ENCODE data around the gene HCN2. TPM values are rescaled to one million over a fixed set of nuclear protein-coding genes. Genes with fewer than 3 reads are reported as not detected.

Gene HCN2
- total RNA-seq, 1 experiment from 2014 or later = 13.1 TPM

GRCh38 chr19:572743-573518 is 16.8 kb upstream of the HCN2 start:
- DNase-seq (ENCODE audit: low spot score) = peak; percentile 61
- Histone ChIP-seq H3K36me3 (ENCODE audit: insufficient read depth, low read length, poor library complexity, severe bottlenecking) (peaks cover 4% of the 10 kb centered on the region), H3K27me3 (replicated peaks; ENCODE audit: insufficient read depth, low read depth, low read length, poor library complexity) (no peaks in the 10 kb centered on the region), H3K4me3 (ENCODE audit: low read depth, low read length, poor library complexity, severe bottlenecking) (peak overlapping the region; percentile 99), H3K27ac (ENCODE audit: low read depth, low read length, poor library complexity, severe bottlenecking) (peak overlapping the region; percentile 97), H3K9me3 (ENCODE audit: low read depth, low read length, poor library complexity, severe bottlenecking) (no peaks in the 10 kb centered on the region), H3K4me1 (ENCODE audit: insufficient read depth, low read length, poor library complexity, severe bottlenecking) (peaks cover 17% of the 10 kb centered on the region)
- ChIA-PET POLR2A (ENCODE audit: low non-redundant PET) (no interaction called here), CTCF (no interaction called here)
- BruUV-seq (replicated peaks) = TSS peak; percentile 62
- TF ChIP-seq, protein P1, sequence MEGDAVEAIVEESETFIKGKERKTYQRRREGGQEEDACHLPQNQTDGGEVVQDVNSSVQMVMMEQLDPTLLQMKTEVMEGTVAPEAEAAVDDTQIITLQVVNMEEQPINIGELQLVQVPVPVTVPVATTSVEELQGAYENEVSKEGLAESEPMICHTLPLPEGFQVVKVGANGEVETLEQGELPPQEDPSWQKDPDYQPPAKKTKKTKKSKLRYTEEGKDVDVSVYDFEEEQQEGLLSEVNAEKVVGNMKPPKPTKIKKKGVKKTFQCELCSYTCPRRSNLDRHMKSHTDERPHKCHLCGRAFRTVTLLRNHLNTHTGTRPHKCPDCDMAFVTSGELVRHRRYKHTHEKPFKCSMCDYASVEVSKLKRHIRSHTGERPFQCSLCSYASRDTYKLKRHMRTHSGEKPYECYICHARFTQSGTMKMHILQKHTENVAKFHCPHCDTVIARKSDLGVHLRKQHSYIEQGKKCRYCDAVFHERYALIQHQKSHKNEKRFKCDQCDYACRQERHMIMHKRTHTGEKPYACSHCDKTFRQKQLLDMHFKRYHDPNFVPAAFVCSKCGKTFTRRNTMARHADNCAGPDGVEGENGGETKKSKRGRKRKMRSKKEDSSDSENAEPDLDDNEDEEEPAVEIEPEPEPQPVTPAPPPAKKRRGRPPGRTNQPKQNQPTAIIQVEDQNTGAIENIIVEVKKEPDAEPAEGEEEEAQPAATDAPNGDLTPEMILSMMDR (conservative IDR thresholded peaks at IDR 0.05; ENCODE audit: low read depth, low read length) = no peak
- no peak for TF ChIP-seq EZH2 (IDR thresholded peaks at IDR 0.05; ENCODE audit: borderline replicate concordance, low read depth, low read length, poor library complexity, severe bottlenecking)
- intact Hi-C loops (cut with micrococcal nuclease; ENCODE audit: unreplicated experiment) = loop anchor here (5.0 kb wide), 1 partner anchor 41 kb away; the partner anchor contains the start of gene CDC34

DNA sequence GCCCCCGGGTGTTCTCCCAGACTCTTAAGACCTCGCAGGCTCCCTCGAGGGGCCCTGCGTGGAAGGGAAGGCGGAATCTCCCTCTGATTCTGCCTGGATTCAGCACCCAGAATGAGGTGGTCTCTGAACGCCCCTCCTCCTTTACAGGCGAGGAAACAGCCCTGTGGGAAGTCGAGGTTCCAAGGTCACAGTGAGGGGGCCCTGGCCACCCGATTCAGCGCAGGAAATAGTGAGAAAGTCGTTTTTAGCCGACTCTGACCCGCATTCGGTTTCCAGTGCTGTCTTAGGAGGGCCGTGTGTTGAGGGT is 16.2 kb upstream of the HCN2 start:
- no TSS peak for BruUV-seq (replicated peaks)
- ChIA-PET POLR2A (ENCODE audit: low non-redundant PET) (no interaction called here), CTCF (no interaction called here)
- Histone ChIP-seq H3K36me3 (ENCODE audit: insufficient read depth, low read length, poor library complexity, severe bottlenecking) (peaks cover 9% of the 10 kb centered on the region), H3K9me3 (ENCODE audit: low read depth, low read length, poor library complexity, severe bottlenecking) (no peaks in the 10 kb centered on the region), H3K4me3 (ENCODE audit: low read depth, low read length, poor library complexity, severe bottlenecking) (peak overlapping the region; percentile 99), H3K4me1 (ENCODE audit: insufficient read depth, low read length, poor library complexity, severe bottlenecking) (peaks cover 17% of the 10 kb centered on the region), H3K27ac (ENCODE audit: low read depth, low read length, poor library complexity, severe bottlenecking) (peak overlapping the region; percentile 97), H3K27me3 (replicated peaks; ENCODE audit: insufficient read depth, low read depth, low read length, poor library complexity) (no peaks in the 10 kb centered on the region)
- intact Hi-C loops (cut with micrococcal nuclease; ENCODE audit: unreplicated experiment) = loop anchor here (5.0 kb wide), 1 partner anchor 41 kb away; the partner anchor contains the start of gene CDC34
- no peak for DNase-seq (ENCODE audit: low spot score)
- no peak for TF ChIP-seq EZH2 (IDR thresholded peaks at IDR 0.05; ENCODE audit: borderline replicate concordance, low read depth, low read length, poor library complexity, severe bottlenecking)
- TF ChIP-seq, protein P1 (conservative IDR thresholded peaks at IDR 0.05; ENCODE audit: low read depth, low read length) = no peak

- peak overlapping the region; percentile 43 for H3K27ac ChIP-seq (ENCODE audit: low read depth, low read length, poor library complexity, severe bottlenecking)
- BruUV-seq (replicated peaks) = no TSS peak
- ChIA-PET CTCF (interaction anchor here (0.7 kb wide), 1 partner anchor 10 kb away, joined by 4 read pairs; no protein-coding TSS in a partner anchor), POLR2A (ENCODE audit: low non-redundant PET) (no interaction called here)
- no peaks in the 10 kb centered on the region for H3K27me3 ChIP-seq (replicated peaks; ENCODE audit: insufficient read depth, low read depth, low read length, poor library complexity)
- TF ChIP-seq EZH2 (IDR thresholded peaks at IDR 0.05; ENCODE audit: borderline replicate concordance, low read depth, low read length, poor library complexity, severe bottlenecking) = no peak
- TF ChIP-seq, protein P1 (conservative IDR thresholded peaks at IDR 0.05; ENCODE audit: low read depth, low read length) = no peak
- H3K4me1 ChIP-seq (ENCODE audit: insufficient read depth, low read length, poor library complexity, severe bottlenecking) = peaks cover 17% of the 10 kb centered on the region
- intact Hi-C loops (cut with micrococcal nuclease; ENCODE audit: unreplicated experiment) = loop anchor here (5.0 kb wide), 1 partner anchor 43 kb away; the partner anchor contains the start of gene CDC34
- H3K36me3 ChIP-seq (ENCODE audit: insufficient read depth, low read length, poor library complexity, severe bottlenecking) = peaks cover 17% of the 10 kb centered on the region
- peak overlapping the region; percentile 99 for H3K4me3 ChIP-seq (ENCODE audit: low read depth, low read length, poor library complexity, severe bottlenecking)
- DNase-seq (ENCODE audit: low spot score) = no peak
- no peaks in the 10 kb centered on the region for H3K9me3 ChIP-seq (ENCODE audit: low read depth, low read length, poor library complexity, severe bottlenecking)
These were observed 14.8 kb upstream of the HCN2 start for GRCh38 chr19:574658-575526.

Measured in A673 (cell line).